Fibroblast of pulmonary artery (primary cell): ENCODE measurements around the gene RPL39.
"Not testable (repeated sequence)": the region's sequence is repeated elsewhere in the genome, so short reads cannot be mapped to it uniquely, and the experiment has no call there.

Experiments
- DNase-seq: peaks from one replicate; pipeline ENCODE4 v3.0.0-alpha.2; 2010; ENCODE audit warnings: low read depth
- H3K4me3 ChIP-seq: replicated peaks from 2 replicates; pipeline ENCODE4 v1.5.1; 2011; ENCODE audit warnings: low read depth, mild to moderate bottlenecking, control low read depth, low read length, moderate library complexity
- CTCF ChIP-seq: IDR thresholded peaks from 2 replicates; pipeline ENCODE4 v1.5.1; 2011; ENCODE audit warnings: mild to moderate bottlenecking, control low read depth, low read length, inconsistent platforms; ENCODE audit errors: missing control alignments

Gene RPL39

DNA sequence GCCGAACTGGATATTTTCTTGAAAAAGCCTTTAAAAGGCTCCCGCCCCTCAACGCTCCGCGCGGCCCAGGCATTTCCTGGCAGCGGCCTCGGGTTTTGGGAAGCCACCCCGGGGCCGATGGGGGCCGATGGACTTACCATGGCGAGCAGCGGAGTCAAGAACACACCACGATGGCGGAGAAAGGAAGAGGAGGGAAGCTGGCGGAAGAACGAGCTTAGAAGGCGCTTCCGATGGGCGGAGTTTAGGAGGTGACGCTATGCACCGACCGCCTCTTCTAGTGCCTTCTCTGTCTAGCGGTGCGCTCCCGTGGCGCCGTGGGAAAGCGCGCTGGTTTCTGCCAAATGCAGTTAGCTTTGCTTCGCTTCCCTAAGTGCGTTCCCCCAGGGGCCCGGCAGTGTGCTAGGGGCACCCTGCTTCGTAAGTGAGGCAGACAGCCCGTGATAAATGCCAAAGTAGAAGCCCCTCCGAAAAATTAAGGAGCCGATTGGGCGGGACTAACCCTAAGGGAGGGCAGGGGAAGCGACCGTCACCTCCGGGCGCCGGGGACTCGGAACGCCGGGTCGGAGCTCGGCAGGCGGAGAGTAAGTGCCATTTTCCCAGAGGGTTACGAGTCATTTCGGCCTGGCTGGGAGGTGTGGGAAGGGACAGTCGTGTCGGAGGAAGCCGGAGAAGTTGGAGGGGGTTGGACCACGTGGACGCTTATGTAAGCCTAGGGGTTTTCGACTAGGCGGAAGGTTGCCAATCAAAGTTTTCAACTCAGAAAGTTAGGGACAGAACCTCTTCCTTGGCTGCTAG is at the start of gene RPL39:
RPL39 (minus strand) TSS at position 194 of the 795 bp plus-strand sequence; CDS start at position 140, 54 bp downstream.
- peak; percentile 91 for DNase-seq
- peak within 1 kb of the TSS; percentile 79 for H3K4me3 ChIP-seq
- TF ChIP-seq CTCF, result no peak

DNA sequence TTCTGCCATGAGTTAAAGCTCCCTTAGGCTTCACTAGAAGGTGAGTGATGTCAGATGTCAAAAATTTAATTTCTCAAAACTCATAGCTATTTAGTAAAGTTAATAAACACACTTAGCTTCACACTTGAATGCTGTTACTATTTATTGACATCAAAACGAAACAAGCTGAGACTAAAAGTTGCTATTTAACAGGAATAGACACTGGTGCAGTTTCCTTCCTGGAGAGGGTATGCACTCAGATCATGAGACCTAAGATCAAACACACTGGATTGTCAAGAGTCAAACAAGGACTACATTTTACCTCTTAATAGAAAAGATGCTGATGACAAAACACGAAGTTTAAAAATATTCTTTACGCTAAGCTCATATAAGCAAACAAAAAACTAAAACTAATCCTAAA is 42.5 kb upstream of the RPL39 start:
- no peak overlapping the region for H3K4me3 ChIP-seq
- no peak for DNase-seq
- TF ChIP-seq CTCF, result no peak

DNA sequence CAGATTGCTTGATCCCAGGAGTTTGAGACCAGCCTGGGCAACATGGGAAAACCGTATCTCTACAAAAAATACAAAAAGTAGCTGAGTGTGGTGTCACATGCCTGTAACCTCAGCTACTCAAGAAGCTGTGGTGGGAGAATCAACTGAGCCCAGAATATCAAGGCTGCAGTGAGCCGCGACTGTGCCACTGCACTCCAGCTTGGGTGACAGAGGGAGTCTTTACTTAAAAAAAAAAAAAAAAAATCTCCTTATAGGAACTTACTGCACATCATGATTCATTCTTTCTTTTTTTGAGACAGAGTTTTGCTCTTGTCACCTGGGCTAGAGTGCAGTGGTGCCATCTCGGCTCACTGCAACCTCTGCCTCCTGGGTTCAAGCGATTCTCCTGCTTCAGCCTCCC is 37.0 kb upstream of the RPL39 start:
- TF ChIP-seq CTCF, result no peak
- no peak for DNase-seq

GRCh38 chrX:119826399-119826959 is 35.0 kb upstream of the RPL39 start:
- no peak for TF ChIP-seq CTCF
- DNase-seq, result peak; percentile 40
- no peak overlapping the region for H3K4me3 ChIP-seq

More for the DNA sequence above, 37.0 kb upstream of the RPL39 start:
- H3K4me3 ChIP-seq, result no peak overlapping the region

DNA sequence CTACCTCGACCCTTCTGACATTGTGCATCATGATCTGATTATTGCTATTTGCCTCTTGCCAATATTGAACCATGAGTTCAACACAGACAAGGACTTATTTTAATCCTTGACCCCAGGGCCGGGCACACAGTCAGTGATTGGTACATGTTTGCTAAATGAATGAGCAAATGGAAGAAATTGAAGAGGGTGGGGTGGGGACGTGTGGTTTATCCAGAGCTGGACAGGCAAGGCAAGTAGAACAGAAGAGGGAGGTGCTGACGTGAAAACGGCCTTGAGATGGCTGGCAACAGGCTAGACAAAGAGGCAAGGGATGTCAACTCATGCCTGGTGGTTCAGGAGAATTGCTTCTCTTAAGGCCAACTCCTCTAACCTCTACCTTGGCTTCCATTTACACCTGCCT is 32.8 kb upstream of the RPL39 start:
- not testable (repeated sequence) for DNase-seq, H3K4me3 ChIP-seq

- DNase-seq, result peak; percentile 41
Observed at GRCh38 chrX:119821703-119822102, 30.3 kb upstream of the RPL39 start.

GRCh38 chrX:119817130-119817690 is 25.8 kb upstream of the RPL39 start:
- no peak for TF ChIP-seq CTCF
- DNase-seq, result no peak
- H3K4me3 ChIP-seq, result no peak overlapping the region

More at GRCh38 chrX:119821703-119822102, 30.3 kb upstream of the RPL39 start:
- H3K4me3 ChIP-seq, result not testable (repeated sequence)

- H3K4me3 ChIP-seq, result no peak overlapping the region
- TF ChIP-seq CTCF, result no peak
- no peak for DNase-seq
Observed at GRCh38 chrX:119816300-119816699, 24.9 kb upstream of the RPL39 start.
